MM.1S (cell line): ENCODE data around the gene BRIP1.

Source experiments
- CTCF ChIP-seq: fragments of 300-600 bp; sonication (generic); IDR thresholded peaks from 2 replicates; pipeline ENCODE4 v1.5.1; 2016; ENCODE audit warnings: antibody characterized with exemption, low read length, mixed read lengths
- EZH2 ChIP-seq: fragments of 300-600 bp; sonication (generic); optimal IDR thresholded peaks from 2 replicates; pipeline ENCODE3; 2017; ENCODE audit warnings: low read depth, mild to moderate bottlenecking, antibody characterized with exemption, low read length, mixed read lengths
- EZH2phosphoT487 ChIP-seq: fragments of 300-600 bp; sonication (generic); IDR thresholded peaks from 2 replicates; pipeline ENCODE4 v1.6.1; 2018; ENCODE audit warnings: antibody characterized with exemption, low read length

DNA sequence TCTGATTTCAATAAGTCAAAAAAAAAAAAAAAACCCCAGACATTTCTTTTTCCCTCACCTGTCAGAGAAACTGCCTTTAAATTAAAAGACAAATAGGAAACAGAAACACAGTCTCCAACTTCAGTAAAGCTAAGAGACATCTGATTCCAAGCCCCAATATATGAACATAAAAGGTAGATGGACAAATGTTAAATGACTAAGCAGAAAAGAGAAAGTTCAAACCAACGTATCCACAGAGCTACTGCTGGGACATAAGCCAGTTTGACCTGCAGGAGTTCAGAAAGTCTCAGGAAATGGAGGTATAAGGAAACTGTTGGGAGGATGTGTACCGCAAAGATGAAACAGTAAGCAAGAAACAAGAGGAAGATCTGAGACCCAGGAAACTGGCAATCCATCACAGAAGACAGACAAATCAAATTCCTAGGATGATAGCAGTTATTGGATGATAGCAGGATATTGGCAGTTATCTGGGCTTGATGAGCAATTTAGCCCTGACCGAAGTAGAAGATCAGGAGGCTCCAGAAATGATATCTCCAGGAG lies 135.0 kb downstream of the BRIP1 start:
- TF ChIP-seq CTCF (no peak), EZH2 (no peak), EZH2phosphoT487 (no peak)
